ENCODE measurements around the gene RBM28. TPM values are rescaled to one million over a fixed set of nuclear protein-coding genes. Genes with fewer than 3 reads are reported as not detected.

RBM28 gene
- total and polyA plus RNA-seq, 8 donors, result 21.5 to 63.2 (median 56.9) TPM

DNA sequence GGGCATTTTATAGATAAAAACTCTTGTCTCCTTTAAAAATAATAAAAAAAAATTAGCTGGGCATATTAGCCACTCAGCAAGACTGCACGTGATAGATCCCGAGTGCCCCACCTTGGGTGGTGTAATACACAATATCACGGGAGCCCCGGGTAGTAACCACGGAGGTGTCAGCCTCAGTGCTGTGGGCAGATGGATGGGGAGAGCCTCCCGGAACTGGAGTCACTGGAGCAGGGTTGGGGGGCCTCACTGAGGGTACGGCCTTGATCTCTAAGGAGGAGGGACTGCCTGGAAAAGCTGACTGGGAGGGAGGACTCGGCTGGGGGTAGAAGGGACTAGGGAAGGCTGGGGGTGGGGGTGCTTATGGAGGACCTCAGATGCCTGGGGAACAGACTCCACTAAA is 90.0 kb downstream of the RBM28 start:
- no peaks in the 10 kb centered on the region for H3K4me1 ChIP-seq
- intact Hi-C loops (cut with DNase I), result no loop called here
- no peaks in the 10 kb centered on the region for H3K9me3 ChIP-seq
- ATAC-seq, result no peak
- no peak overlapping the region for H3K27ac ChIP-seq
- no peaks in the 10 kb centered on the region for H3K36me3 ChIP-seq
- no peaks in the 10 kb centered on the region for H3K27me3 ChIP-seq
- TF ChIP-seq, protein P1, sequence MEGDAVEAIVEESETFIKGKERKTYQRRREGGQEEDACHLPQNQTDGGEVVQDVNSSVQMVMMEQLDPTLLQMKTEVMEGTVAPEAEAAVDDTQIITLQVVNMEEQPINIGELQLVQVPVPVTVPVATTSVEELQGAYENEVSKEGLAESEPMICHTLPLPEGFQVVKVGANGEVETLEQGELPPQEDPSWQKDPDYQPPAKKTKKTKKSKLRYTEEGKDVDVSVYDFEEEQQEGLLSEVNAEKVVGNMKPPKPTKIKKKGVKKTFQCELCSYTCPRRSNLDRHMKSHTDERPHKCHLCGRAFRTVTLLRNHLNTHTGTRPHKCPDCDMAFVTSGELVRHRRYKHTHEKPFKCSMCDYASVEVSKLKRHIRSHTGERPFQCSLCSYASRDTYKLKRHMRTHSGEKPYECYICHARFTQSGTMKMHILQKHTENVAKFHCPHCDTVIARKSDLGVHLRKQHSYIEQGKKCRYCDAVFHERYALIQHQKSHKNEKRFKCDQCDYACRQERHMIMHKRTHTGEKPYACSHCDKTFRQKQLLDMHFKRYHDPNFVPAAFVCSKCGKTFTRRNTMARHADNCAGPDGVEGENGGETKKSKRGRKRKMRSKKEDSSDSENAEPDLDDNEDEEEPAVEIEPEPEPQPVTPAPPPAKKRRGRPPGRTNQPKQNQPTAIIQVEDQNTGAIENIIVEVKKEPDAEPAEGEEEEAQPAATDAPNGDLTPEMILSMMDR (IDR thresholded peaks at IDR 0.05), result no peak
- DNase-seq, result no peak
- no peak overlapping the region for H3K4me3 ChIP-seq

DNA sequence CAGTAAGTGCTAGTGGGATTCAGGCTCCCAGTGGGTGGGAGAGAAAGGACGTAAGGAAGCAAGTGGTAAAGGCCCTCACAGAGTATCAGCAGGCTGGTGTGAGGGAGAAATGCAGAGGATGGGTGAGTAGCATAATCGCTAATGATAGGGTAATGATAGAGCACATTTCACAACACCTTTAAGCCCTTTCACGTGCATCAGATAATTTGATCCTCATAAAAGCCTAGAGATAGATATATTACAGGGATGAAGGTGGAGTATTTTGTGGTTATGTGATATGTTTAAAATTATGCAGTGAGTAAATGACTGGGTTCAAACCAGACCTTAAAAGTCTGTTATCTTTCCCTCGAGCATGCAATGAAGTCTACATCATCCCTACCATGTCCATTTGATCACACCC is 92.4 kb downstream of the RBM28 start:
- intact Hi-C loops (cut with DNase I), result no loop called here

More for the DNA sequence above, 92.4 kb downstream of the RBM28 start:
- ATAC-seq, result no peak
- no peak overlapping the region for H3K27ac ChIP-seq
- no peaks in the 10 kb centered on the region for H3K9me3 ChIP-seq
- DNase-seq, result no peak
- no peaks in the 10 kb centered on the region for H3K27me3 ChIP-seq
- TF ChIP-seq, protein P1 (IDR thresholded peaks at IDR 0.05), result no peak
- H3K4me1 ChIP-seq, result no peaks in the 10 kb centered on the region
- H3K36me3 ChIP-seq, result no peaks in the 10 kb centered on the region
- H3K4me3 ChIP-seq, result no peak overlapping the region

Other genes with a start within 250 kb of the RBM28 start
- under 1 TPM; 0.15 to 0.16 TPM for gene LEP, start 102.6 kb downstream of the RBM28 start, total RNA-seq
- under 1 TPM; 0.04 to 0.14 (median 0.08) TPM for gene LEP, start 102.6 kb downstream of the RBM28 start, polyA plus RNA-seq (ENCODE audit: insufficient read length in 6 of 6)
- under 1 TPM; 0.42 to 0.85 TPM for gene PRRT4, start 17.8 kb upstream of the RBM28 start, total RNA-seq
- gene PRRT4, start 17.8 kb upstream of the RBM28 start, polyA plus RNA-seq (ENCODE audit: insufficient read length in 6 of 6), result 1 to 10 TPM; 2.3 to 3.8 (median 2.9) TPM
- gene IMPDH1, start 66.1 kb upstream of the RBM28 start, total RNA-seq, result 100 to 1,000 TPM in 1 of 2 donors, 10 to 100 TPM in 1; 60.6 to 106 TPM
- 10 to 100 TPM; 32.4 to 49.4 (median 37.2) TPM for gene IMPDH1, start 66.1 kb upstream of the RBM28 start, polyA plus RNA-seq (ENCODE audit: insufficient read length in 6 of 6)
- 10 to 100 TPM; 10.2 to 12.2 TPM for gene HILPDA, start 112.0 kb upstream of the RBM28 start, total RNA-seq
- 10 to 100 TPM; 32.2 to 39.1 (median 33.7) TPM for gene HILPDA, start 112.0 kb upstream of the RBM28 start, polyA plus RNA-seq (ENCODE audit: insufficient read length in 6 of 6)
- gene METTL2B, start 132.8 kb upstream of the RBM28 start, total RNA-seq, result 10 to 100 TPM; 22.7 to 27.4 TPM
- 10 to 100 TPM; 25.0 to 33.8 (median 30.0) TPM for gene METTL2B, start 132.8 kb upstream of the RBM28 start, polyA plus RNA-seq (ENCODE audit: insufficient read length in 6 of 6)